ENCODE measurements around the gene PLEKHJ1. TPM values are rescaled to one million over a fixed set of nuclear protein-coding genes. Genes with fewer than 3 reads are reported as not detected.
A peak's percentile ranks its signal among the peaks of the same experiment; 100 is the strongest.

Gene PLEKHJ1
- total and polyA plus RNA-seq, 5 donors: 39.9 to 65.2 (median 46.3) TPM

GRCh38 chr19:2269244-2270156 lies 33.4 kb upstream of the PLEKHJ1 start:
- H3K4me1 ChIP-seq (ENCODE audit: control insufficient read depth, insufficient read depth, low read length): no peaks in the 10 kb centered on the region
- no peaks in the 10 kb centered on the region for H3K9me3 ChIP-seq (ENCODE audit: control insufficient read depth, low read length)
- peak; percentile 90 to 91 for ATAC-seq
- DNase-seq: peak; percentile 98 to 100 (median 99)
- peak overlapping the region; percentile 96 for H3K27ac ChIP-seq (ENCODE audit: low read length)
- intact Hi-C loops (cut with DNase I): loop anchor here in 3 of 4 donors (5.0 kb wide), 3 partner anchors 32 to 112 kb away; partner anchors contain the start of genes PLEKHJ1 (in 3 of the 3) and SF3A2 (in 3 of the 3)
- H3K27me3 ChIP-seq (ENCODE audit: control insufficient read depth, insufficient read depth): no peaks in the 10 kb centered on the region
- H3K4me3 ChIP-seq (ENCODE audit: low read length): peak overlapping the region; percentile 83
- WGBS: under 1% methylated on average over 103 of the region's 103 CpGs

DNA sequence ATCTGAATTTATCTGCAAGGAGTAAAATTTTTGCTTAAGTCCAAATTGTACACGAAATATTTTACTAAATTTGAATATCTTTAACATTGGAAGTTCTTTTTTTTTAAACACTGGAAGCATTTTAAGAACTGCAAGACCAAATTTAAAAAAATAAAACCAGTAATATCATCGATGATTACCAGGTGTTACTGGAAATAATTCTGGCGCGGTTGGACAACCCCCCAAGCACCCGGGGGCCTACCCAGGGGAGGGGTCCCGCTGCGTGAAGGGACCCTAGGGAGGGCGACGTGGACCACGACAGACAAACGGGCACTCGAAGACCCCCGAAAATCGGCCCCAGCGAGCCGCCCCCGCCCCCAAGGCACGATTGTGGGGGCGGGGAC lies 32.7 kb upstream of the PLEKHJ1 start:
- H3K4me1 ChIP-seq (ENCODE audit: control insufficient read depth, insufficient read depth, low read length): no peaks in the 10 kb centered on the region

GRCh38 chr19:2268480-2268830 lies 32.3 kb upstream of the PLEKHJ1 start:
- Histone ChIP-seq H3K27me3 (ENCODE audit: control insufficient read depth, insufficient read depth) (no peaks in the 10 kb centered on the region), H3K4me3 (ENCODE audit: low read length) (no peak overlapping the region), H3K4me1 (ENCODE audit: control insufficient read depth, insufficient read depth, low read length) (no peaks in the 10 kb centered on the region), H3K27ac (ENCODE audit: low read length) (no peak overlapping the region), H3K9me3 (ENCODE audit: control insufficient read depth, low read length) (no peaks in the 10 kb centered on the region)
- no peak for DNase-seq
- intact Hi-C loops (cut with DNase I): no loop called here
- WGBS: 88% methylated on average over 4 of the region's 4 CpGs
- no peak for ATAC-seq

More for the DNA sequence above, 32.7 kb upstream of the PLEKHJ1 start:
- H3K27ac ChIP-seq (ENCODE audit: low read length): peak overlapping the region; percentile 6
- WGBS: 2% methylated on average over 19 of the region's 19 CpGs
- intact Hi-C loops (cut with DNase I): no loop called here
- H3K4me3 ChIP-seq (ENCODE audit: low read length): peak overlapping the region; percentile 51
- H3K27me3 ChIP-seq (ENCODE audit: control insufficient read depth, insufficient read depth): no peaks in the 10 kb centered on the region
- DNase-seq: no peak
- no peak for ATAC-seq
- H3K9me3 ChIP-seq (ENCODE audit: control insufficient read depth, low read length): no peaks in the 10 kb centered on the region

DNA sequence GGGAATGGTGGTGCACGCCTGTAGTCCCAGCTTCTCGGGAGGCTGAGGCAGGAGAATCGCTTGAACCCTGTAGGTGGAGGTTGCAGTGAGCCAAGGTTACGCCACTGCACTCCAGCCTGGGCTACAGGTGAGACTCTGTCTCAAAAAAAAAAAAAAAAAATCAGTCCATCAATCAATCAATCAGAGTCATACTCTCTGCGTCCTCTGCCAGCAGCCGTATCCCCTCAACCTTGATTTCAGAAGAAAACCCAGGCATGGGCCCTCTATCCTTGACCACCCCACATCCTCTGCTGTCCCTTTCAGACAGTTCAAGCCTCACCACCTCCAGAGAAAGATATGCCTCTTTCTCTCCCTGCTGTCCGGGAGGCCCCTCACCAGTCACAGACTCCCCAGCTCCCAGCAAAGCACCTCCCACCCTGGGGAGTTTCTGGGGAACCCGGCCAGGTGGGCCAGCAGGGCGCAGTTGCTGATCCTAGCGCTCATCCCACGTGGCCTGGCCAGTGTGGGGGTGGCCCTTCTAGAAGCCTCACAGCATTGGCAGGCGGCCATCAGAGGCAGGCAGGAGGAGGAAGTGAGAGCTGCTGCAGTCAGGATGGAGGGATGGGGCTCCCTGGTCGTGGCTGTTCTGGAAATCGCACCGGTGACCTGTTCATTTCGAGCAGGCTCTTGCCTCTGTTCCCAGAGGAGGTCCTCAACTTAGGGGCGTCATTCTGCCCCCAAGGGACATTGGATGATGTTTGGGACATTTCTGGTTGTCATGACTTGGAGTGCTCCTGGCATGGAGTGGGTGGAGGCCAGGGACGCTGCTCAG lies 30.3 kb upstream of the PLEKHJ1 start:
- DNase-seq (peak; percentile 89 to 96 (median 95)), ATAC-seq (peak; percentile 17)
- H3K4me1 ChIP-seq (ENCODE audit: control insufficient read depth, insufficient read depth, low read length): no peaks in the 10 kb centered on the region
- H3K4me3 ChIP-seq (ENCODE audit: low read length): no peak overlapping the region
- H3K27ac ChIP-seq (ENCODE audit: low read length): peak overlapping the region; percentile 40
- WGBS: 45% methylated on average over 18 of the region's 18 CpGs
- intact Hi-C loops (cut with DNase I): no loop called here
- no peaks in the 10 kb centered on the region for H3K27me3 ChIP-seq (ENCODE audit: control insufficient read depth, insufficient read depth)
- no peaks in the 10 kb centered on the region for H3K9me3 ChIP-seq (ENCODE audit: control insufficient read depth, low read length)

- no peak overlapping the region for H3K4me3 ChIP-seq (ENCODE audit: low read length)
- no peaks in the 10 kb centered on the region for H3K9me3 ChIP-seq (ENCODE audit: control insufficient read depth, low read length)
- 67% methylated on average over 7 of the region's 7 CpGs for WGBS
- DNase-seq (peak in 2 of 3 donors; percentile 65 to 77), ATAC-seq (no peak)
- H3K4me1 ChIP-seq (ENCODE audit: control insufficient read depth, insufficient read depth, low read length): no peaks in the 10 kb centered on the region
- no peaks in the 10 kb centered on the region for H3K27me3 ChIP-seq (ENCODE audit: control insufficient read depth, insufficient read depth)
- H3K27ac ChIP-seq (ENCODE audit: low read length): no peak overlapping the region
- intact Hi-C loops (cut with DNase I): no loop called here
Observed at GRCh38 chr19:2261438-2262172, 25.5 kb upstream of the PLEKHJ1 start.

DNA sequence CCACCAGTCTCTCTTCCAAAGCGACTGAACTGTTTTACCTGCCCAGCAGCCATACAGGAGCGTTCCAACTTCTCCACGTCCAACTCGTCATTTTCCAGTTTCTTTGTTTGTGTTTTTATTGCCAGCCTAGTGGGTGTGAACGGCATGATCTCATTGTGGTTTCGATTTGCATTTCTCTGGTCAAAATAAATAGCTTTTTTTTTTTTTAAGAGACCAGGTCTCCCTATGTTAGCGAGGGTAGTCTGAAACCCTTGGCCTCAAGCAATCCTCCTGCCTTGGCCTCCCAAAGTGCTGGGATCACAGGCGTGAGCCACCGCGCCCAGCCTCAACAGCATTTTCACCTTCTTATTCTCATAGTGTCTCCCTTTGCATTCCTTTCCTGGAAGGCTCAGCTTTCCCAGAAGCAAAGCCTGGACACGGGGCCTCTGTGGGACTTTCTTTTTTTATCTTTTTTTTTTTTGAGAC lies 24.2 kb upstream of the PLEKHJ1 start:
- ATAC-seq: no peak
- Histone ChIP-seq H3K27ac (ENCODE audit: low read length) (no peak overlapping the region), H3K9me3 (ENCODE audit: control insufficient read depth, low read length) (no peaks in the 10 kb centered on the region), H3K27me3 (ENCODE audit: control insufficient read depth, insufficient read depth) (no peaks in the 10 kb centered on the region), H3K4me1 (ENCODE audit: control insufficient read depth, insufficient read depth, low read length) (no peaks in the 10 kb centered on the region), H3K4me3 (ENCODE audit: low read length) (no peak overlapping the region)
- DNase-seq: no peak
- intact Hi-C loops (cut with DNase I): no loop called here
- whole genome bisulfite sequencing: 75% methylated on average over 11 of the region's 11 CpGs

GRCh38 chr19:2259336-2259735 lies 23.2 kb upstream of the PLEKHJ1 start:
- Histone ChIP-seq H3K27me3 (ENCODE audit: control insufficient read depth, insufficient read depth) (no peaks in the 10 kb centered on the region), H3K27ac (ENCODE audit: low read length) (no peak overlapping the region), H3K9me3 (ENCODE audit: control insufficient read depth, low read length) (no peaks in the 10 kb centered on the region), H3K4me1 (ENCODE audit: control insufficient read depth, insufficient read depth, low read length) (no peaks in the 10 kb centered on the region), H3K4me3 (ENCODE audit: low read length) (no peak overlapping the region)
- ATAC-seq (no peak), DNase-seq (peak in 1 of 3 donors; percentile 32)
- intact Hi-C loops (cut with DNase I): no loop called here
- 89% methylated on average over 5 of the region's 5 CpGs for WGBS

DNA sequence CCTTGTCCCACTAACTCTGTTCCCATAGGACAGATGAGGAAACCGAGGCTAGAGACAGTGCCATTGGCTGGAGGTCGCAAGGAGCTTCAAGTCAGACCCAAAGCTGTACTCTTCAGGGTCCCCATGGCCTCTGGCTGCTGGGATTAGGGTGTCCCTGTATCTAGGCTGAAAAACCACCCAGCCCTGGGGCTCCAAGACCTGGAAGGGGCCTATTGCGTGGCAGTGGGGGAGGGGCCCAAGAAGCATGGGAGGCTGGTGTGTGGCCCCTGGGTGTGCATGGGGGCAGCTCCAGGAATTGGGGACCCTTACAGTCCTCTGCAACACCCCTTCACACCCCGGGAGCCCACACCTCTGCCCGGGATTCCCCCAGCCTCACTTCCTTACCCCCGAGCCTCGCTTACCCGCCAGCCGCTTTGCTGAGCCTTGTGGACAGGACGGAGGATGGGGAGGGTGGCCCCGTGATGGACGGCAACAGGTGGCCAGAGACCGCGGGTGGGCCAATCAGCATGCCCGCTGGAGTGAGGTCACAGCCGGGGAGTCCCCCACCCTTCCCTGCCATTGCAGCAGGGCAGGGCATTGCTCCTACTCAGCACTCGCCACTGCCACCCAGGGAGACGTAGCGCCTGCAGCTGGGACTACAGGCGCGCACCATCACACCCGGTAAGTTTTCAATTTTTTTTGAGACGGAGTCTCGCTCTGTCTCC lies 20.0 kb upstream of the PLEKHJ1 start, which contains the start of gene JSRP1:
Gene JSRP1 (minus strand): TSS at position 436 of the 704 bp plus-strand sequence. CDS start 1,103 bp downstream, outside the sequence.
- H3K27ac ChIP-seq (ENCODE audit: low read length): no peak within 1 kb of the TSS
- H3K9me3 ChIP-seq (ENCODE audit: control insufficient read depth, low read length): no peaks in the 10 kb centered on the region
- peaks cover under 1% of the 10 kb centered on the region for H3K4me1 ChIP-seq (ENCODE audit: control insufficient read depth, insufficient read depth, low read length)
- peak in 1 of 3 donors; percentile 29 for DNase-seq
- WGBS: 71% methylated on average over 24 of the region's 24 CpGs
- H3K27me3 ChIP-seq (ENCODE audit: control insufficient read depth, insufficient read depth): no peaks in the 10 kb centered on the region
- intact Hi-C loops (cut with DNase I): no loop called here
- ATAC-seq: no peak
- no peak within 1 kb of the TSS for H3K4me3 ChIP-seq (ENCODE audit: low read length)

GRCh38 chr19:2255112-2255845 lies 19.1 kb upstream of the PLEKHJ1 start:
- Histone ChIP-seq H3K9me3 (ENCODE audit: control insufficient read depth, low read length) (no peaks in the 10 kb centered on the region), H3K4me1 (ENCODE audit: control insufficient read depth, insufficient read depth, low read length) (peaks cover 5% of the 10 kb centered on the region), H3K27me3 (ENCODE audit: control insufficient read depth, insufficient read depth) (no peaks in the 10 kb centered on the region), H3K4me3 (ENCODE audit: low read length) (no peak overlapping the region), H3K27ac (ENCODE audit: low read length) (no peak overlapping the region)
- intact Hi-C loops (cut with DNase I): no loop called here
- peak in 1 of 3 donors; percentile 44 for DNase-seq
- ATAC-seq: no peak
- WGBS: 94% methylated on average over 16 of the region's 16 CpGs

Data from right cardiac atrium (tissue), 5 donors.